GM18498 (cell line): ENCODE results near the gene USF2.

ENCODE experiments used
- ATAC-seq: cut with Tn5 transposase; IDR thresholded peaks from one replicate; pipeline ENCODE4 v1.9.1; 2021; ENCODE audit warnings: mild to moderate bottlenecking, moderate library complexity; ENCODE audit not compliant: unreplicated experiment

The USF2 gene

DNA sequence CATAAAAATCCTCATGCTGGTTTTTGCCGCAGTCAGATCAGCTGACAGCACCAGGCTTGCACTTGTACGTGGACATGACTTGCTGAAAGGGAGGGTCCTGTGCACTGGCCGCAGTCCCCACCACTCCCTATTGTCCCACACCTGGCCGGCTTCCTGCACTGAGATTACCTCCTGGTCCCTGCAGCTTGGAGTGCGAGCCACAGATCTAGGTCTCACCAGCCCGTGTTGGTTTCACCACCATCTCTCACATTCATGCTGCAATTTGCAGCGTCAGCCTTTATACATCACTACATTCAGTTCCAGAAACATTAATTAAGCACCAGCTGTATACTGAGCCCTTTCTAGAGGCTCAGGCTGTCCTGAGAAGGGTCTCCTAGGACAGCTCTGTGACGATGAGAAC lies 45.3 kb downstream of the USF2 start:
- no peak for ATAC-seq

DNA sequence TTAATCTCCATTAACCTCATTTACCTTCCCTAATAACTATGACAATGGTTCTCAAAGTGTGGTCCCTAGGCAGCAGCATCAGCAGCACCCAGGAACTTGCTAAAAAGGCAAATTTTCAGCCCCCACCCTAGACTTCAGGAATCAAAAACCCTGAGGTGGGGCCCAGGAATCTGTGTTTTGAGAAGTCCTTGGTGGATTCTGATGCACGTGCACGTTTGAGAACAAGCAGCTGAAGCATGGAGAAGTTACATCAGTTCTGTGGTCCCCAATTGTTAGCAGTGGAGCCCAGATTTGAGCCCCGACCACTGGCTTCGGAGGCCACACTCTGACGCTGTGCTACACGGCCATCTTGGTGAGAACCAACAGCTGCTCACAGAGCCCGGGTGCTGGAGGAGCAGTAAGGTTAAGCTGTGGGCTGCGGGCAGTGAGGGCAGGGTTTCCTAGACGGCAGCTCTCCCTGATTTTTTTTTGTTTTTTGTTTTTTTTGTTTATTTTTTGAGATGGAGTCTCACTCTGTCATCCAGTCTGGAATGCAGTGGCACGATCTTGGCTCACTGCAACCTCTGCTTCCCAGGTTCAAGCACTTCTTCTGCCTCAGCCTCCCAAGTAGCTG lies 46.2 kb downstream of the USF2 start:
- no peak for ATAC-seq

DNA sequence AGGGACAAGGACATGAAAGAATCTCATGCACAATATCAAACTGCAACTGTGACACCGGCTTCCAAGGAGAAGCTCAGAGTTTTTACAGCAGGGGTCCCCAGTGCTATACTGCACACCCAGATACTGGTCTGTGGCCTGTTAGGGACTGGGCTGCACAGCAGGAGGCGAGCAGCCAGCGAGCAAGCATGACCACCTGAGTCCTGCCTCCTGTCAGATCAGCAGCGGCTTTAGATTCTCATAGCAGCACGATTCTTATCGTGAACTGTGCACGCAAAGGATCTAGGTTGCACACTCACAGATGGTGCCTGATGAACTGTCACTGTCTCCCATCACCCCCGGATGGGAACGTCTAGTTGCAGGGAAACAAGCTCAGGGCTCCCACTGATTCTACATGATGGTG lies 47.1 kb downstream of the USF2 start:
- no peak for ATAC-seq

DNA sequence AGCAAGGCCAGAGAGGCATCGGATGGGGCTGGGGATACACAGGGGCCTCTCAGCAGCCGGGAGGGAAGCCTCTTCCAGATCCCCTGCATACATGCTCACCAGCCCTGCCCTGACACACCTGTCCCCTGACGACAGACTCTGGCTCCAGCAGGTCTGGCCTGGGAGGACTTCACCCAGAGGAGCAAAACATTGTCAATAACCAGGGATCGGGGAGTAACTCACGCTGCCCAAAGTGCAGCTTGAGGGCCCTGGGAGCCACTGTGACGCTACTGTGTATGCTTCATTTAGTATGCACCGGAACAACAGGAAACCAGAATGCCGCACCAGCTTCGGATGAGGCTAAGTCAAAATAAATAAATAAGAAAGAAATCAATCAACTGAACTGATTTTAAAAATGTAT lies 47.8 kb downstream of the USF2 start:
- ATAC-seq = no peak

DNA sequence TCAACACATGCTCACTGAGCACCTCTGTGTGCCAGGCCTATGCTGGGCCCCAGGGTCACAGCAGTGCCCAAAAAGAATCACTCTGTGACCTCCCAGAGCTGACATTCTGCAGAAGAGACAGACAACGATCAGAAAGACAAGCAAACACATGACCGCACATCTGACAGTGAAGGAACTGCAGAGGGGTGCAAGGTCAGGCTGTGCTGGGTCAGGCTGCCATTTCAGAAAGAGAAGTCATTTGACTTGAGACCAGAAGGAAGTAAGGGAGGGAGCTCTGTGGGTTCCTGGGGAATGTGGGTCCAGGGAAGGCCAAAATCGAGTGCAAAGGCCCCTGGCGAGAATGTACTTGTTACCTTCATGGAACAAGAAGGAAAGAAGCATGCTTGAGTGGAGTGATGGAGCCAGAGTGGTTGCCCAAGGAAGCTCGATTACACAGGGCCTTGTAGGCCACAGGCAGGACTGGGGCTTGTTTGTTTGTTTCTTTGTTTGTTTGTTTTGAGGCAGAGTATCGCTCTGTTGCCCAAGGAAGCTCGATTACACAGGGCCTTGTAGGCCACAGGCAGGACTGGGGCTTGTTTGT lies 48.8 kb downstream of the USF2 start:
- no peak for ATAC-seq

DNA sequence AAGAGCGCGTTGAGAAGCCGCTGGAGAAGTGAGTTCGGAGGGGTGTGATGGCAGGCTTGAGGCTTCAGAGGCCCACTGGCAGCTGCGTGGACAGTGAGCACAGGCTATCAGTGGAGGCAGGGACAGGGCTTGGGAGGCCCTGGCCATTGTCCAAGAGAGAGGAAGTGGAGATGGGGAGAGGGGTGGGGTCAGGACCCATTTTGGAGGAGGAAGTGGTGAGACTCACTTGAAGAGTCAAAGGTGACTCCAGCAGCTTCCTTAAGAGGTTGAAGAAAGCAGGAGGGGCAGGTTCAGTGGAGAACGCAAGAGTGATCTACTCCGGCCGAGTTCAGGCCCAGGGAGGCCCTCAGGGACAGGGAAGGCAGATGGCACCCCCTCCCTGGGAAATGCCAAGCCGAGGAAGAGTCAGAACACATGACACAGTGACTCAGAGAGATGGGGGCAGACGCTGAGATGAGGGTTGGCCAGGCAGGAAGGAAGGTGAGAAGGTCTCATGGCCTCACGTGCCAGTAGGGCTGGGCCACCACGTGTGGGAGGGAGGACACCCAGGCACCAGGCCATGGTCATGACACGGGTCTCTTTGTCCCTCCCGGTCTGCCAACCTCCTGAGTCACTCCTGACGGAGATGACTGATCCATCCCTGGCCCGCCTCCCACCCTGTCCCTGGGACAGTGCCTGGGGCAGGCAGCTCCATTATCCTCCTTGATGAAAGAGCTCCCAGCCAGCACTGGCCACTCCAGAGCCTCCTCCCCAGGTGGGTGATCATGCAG lies 50.1 kb downstream of the USF2 start:
- no peak for ATAC-seq

DNA sequence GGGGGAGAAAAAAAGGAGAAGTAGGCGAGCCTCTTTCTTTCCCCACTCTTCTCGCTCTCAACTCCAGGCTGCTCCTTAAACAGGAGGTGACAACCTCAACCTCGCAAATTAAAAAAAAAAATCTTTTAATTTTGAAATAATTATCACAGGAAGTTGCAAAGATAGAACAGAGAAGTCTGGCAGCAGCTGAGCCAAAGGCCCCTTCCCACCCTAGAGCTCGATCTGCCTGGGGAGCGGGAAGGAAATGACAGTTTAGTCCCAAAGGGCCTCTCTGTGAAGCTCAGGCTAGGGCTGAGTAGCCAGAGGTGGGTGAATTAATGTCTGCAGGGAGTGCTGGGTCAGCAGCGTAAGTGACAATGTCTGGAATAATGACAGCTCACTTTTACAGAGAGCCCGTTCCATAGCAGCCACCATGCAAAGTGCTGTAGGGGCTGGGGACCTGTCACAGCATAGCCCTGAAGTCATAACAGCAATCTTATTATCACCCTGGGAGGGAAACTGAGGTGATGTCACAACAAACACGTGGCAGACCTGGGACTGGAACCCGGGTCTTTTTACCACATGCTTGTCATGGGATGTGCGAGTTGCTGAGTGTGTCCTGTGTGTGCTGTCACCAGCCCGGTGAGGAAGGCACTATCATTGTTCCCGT lies 51.4 kb downstream of the USF2 start:
- no peak for ATAC-seq

DNA sequence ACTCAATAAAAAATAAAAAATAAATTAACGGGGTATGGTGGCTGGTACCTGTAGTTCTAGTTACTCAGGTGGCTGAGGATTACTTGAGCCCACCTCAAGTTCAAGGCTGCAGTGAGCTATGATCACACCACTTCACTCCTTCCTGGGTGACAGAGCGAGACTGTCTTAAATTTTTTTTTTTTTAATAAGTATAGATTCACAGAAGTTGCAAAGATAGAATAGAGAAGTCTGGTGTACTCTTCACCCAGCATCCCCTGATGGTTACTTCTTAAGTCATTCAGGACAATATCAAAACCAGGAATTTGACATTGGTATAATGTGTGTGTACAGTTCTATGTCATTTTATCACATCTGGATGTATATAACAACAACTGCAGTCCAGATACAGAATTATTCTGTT lies 52.5 kb downstream of the USF2 start:
- ATAC-seq = no peak

DNA sequence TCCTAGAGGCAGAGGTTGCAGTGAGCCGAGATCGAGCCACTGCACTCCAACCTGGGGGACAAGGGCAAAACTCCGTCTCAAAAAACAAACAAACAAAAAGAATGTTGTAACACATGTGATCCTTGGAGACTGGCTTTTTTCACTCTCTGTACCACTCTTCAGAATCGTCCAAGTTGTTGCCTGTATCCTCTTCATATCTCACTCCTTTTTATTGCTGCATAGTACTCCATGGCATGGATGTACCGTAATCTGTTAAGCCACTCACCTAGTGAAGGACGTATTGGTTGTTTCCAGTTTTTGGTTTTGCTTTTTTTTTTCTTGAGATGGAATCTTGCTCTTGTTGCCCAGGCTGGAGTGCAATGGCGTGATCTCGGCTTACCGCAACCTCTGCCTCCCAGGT lies 53.3 kb downstream of the USF2 start:
- ATAC-seq = no peak

DNA sequence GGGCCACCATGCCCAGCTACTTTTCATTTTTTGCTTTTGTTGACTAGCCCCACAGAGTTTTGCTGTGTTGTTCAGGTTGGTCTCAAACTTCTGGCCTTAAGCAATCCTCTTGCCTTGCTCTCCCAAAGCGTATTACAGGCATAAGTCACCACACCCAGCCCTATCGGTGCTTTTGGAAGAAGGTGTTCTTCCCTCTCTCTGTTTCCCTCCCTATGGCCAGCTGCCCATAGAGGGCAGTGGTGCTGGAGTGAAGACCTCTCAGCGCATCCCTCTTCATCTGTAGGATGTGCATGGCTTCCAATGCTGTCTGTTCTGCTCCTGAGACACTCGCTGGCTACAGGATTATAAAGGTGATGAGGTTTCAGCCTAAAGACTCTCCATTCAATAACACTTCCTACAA lies 58.9 kb downstream of the USF2 start:
- no peak for ATAC-seq

DNA sequence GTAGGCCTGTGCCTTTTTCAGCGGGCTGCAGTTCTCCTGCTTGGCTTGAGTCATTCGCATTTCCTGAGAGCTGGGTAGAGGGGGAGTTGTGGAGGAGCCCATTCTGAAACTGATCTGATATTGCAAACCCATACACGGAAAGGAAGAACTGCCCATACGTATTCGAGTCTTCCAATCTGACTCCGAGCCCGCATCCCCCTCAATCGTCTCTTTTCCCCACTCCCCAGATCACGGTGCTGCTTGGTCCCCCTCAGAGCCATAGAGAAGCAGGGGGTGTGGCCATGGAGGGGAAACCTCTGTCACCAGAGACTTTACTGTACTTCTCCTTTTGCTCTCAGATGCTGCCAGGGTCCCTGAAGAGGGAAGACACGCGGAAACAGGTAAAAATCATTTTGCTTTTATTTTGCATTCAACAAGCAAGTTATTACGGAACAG lies 60.1 kb downstream of the USF2 start, which contains the start of gene CD22:
TSS of gene CD22 (plus strand) at position 337 of the 435 bp plus-strand sequence. CDS start 2,854 bp downstream, outside the sequence.
- no peak for ATAC-seq

DNA sequence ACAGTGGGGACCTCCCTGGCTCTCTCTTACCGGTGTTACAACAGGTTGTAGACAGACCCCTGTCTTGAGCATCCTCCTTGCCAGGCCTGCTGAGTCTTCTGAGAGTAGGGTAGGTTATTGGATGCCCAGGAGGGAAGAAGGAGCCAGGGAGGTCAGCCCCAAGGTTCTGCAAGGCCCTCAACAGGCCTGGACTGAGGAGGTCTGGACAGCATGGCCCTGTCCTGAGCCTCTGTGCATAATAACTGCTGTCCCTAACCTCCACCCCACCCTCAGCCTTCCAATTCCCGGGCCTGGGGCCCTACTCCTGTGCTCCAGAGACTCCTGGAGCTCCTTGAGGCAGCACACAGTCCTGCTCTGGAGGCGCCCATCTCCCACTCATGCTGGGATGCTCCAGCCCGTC lies 60.6 kb downstream of the USF2 start:
- ATAC-seq = no peak
